Central memory CD8-positive, alpha-beta T cell (primary cell): ENCODE results near the gene NDUFA5.

Experiments
- ATAC-seq: fragments of 150-1000 bp; cut with Tn5 transposase; replicated peaks from 2 replicates; pipeline ENCODE4 v1.10.0; 2022; ENCODE audit warnings: mild to moderate bottlenecking, moderate FRiP score, moderate number of reproducible peaks; ENCODE audit not compliant: poor library complexity, severe bottlenecking; ENCODE audit errors: extremely low read depth
- DNase-seq, 2 donors: peaks; one replicate each; pipeline ENCODE4 v3.0.0; 2021; ENCODE audit warnings: low spot score in 2 of 2
- H3K27ac Mint-ChIP-seq: one replicate; pipeline ENCODE4 v1.8.0; 2022; ENCODE audit warnings: low read depth, mild to moderate bottlenecking, moderate library complexity, mixed read lengths
- H3K27me3 Mint-ChIP-seq: one replicate; pipeline ENCODE4 v1.8.0; 2022; ENCODE audit warnings: mixed read lengths
- H3K36me3 Mint-ChIP-seq: one replicate; pipeline ENCODE4 v1.8.0; 2022; ENCODE audit warnings: mild to moderate bottlenecking, moderate library complexity, mixed read lengths; ENCODE audit not compliant: insufficient read depth
- H3K4me1 Mint-ChIP-seq: one replicate; pipeline ENCODE4 v1.8.0; 2022; ENCODE audit warnings: mixed read lengths
- H3K4me3 Mint-ChIP-seq: one replicate; pipeline ENCODE4 v1.8.0; 2022; ENCODE audit warnings: mild to moderate bottlenecking, moderate library complexity, mixed read lengths
- H3K9me3 Mint-ChIP-seq: one replicate; pipeline ENCODE4 v1.8.0; 2022; ENCODE audit warnings: mixed read lengths

The NDUFA5 gene

DNA sequence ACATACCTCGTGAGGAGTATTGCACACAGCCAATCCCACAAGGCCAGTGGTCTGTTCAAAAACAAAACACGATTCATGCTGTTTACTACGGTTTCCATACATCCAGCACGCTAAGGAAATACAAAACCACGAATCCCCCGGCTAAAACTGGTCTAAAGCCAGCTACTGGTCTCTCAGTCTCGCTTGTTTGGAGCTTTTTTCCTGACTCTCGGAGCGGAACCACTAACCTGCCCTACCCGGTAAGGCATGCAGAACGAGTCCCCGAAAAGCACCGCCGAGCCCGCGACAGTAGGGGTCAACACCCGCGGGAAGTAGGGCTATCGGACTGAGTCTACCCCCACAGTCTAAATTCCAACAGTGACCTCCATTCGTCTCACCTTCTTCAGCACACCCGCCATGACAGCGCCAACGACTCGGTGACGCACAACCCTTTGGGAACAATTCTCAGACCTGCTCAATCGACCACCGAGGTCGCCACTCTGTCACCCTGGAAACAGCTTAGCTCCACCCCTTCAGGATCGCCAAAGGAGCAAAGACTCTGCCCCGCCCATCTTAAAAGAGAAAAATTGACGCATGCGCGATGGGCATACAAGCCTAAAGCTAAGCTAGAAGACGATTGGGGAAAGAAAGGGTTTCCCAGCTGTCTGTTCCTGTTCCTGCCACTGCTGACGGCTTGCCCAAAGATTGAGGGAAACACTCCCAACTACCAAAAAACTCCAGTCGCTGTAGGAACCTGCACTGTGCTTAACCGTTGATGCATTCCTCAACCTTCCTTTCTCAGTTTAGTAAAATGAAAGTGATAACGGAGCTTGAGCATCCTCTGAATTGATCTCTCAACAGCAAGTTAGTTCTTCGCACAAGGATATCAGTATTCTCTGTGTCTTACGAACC, at the start of gene NDUFA5:
Gene NDUFA5, minus strand, starts transcription at position 421 of the 891 bp plus-strand sequence. Its CDS starts 23 bp downstream, at position 398.
- H3K36me3 Mint-ChIP-seq = peaks cover 7% of the 10 kb centered on the region
- H3K4me3 Mint-ChIP-seq = no peak within 1 kb of the TSS
- H3K9me3 Mint-ChIP-seq = no peaks in the 10 kb centered on the region
- H3K27ac Mint-ChIP-seq = no peak within 1 kb of the TSS
- H3K27me3 Mint-ChIP-seq = no peaks in the 10 kb centered on the region
- H3K4me1 Mint-ChIP-seq = peaks cover 12% of the 10 kb centered on the region
- ATAC-seq (peak; percentile 98), DNase-seq (peak; percentile 93 to 95)

DNA sequence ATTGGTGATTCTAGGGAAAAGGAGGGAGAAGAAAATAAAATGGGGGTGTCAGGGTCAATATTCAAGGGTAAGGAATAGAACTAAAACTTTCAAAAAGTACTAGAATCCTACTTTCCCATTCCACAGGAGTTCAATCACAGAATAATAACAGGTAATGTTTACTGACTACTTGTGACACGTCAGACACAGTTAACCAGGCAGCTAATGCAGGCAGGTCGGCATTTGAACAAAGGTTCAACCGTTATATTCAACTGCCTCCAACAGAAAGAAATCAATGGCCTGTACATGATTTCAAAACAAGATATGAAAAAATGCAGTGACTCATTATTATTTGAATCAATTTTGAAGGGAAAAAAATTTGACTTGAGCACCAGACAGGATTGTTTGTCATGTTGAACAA, 47.1 kb upstream of the NDUFA5 start:
- Mint-ChIP-seq H3K36me3 (no peaks in the 10 kb centered on the region), H3K27me3 (peaks cover 39% of the 10 kb centered on the region), H3K27ac (no peak overlapping the region), H3K4me3 (no peak overlapping the region), H3K4me1 (no peaks in the 10 kb centered on the region), H3K9me3 (no peaks in the 10 kb centered on the region)
- DNase-seq = no peak
- no peak for ATAC-seq

DNA sequence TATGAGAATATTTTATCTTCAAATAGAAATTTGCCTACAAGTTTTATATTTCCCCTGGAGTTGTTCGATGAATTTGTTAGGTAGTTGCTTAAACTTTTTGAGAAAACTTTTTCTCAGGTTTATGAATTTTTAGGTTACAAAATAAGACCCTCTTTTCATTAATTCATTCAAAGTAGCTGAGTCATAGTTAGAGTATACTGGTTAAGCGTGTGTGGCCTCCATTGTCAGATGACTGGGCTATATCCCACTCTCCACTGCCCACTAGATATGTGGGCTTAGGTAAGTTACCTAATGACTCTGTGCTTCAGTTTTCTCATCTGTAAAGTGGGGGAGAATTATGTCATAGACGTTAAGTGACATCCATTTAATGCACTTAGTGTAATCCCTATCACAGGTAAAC, 45.0 kb upstream of the NDUFA5 start:
- peaks cover 40% of the 10 kb centered on the region for H3K27me3 Mint-ChIP-seq
- no peaks in the 10 kb centered on the region for H3K36me3 Mint-ChIP-seq
- no peak for DNase-seq
- no peak for ATAC-seq
- H3K9me3 Mint-ChIP-seq = no peaks in the 10 kb centered on the region
- no peaks in the 10 kb centered on the region for H3K4me1 Mint-ChIP-seq
- H3K4me3 Mint-ChIP-seq = no peak overlapping the region
- H3K27ac Mint-ChIP-seq = no peak overlapping the region

DNA sequence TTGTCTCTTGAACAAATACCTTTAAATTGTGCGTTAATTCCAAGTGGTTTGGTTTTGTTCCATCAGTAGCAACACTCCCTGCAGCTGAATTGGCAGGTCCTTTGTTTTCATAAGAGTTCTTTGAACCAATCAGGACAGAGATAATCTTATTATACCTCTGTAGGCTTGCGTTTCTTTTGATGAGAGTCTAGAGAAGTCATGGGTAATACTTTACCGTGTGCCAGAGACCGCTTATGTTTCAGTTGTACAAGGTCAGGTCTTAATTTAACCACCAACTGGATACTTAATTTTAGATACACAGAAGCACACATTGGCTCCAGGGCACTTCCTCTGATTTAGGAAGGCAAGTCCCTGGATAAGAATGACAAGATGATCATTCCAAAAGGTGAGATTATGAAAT, 43.9 kb upstream of the NDUFA5 start, which contains the start of gene ASB15:
Gene ASB15, plus strand, starts transcription at position 292 of the 400 bp plus-strand sequence. CDS start 12,682 bp downstream, outside the sequence.
- H3K36me3 Mint-ChIP-seq = no peaks in the 10 kb centered on the region
- H3K27me3 Mint-ChIP-seq = peaks cover 40% of the 10 kb centered on the region
- no peaks in the 10 kb centered on the region for H3K9me3 Mint-ChIP-seq
- H3K27ac Mint-ChIP-seq = no peak within 1 kb of the TSS
- no peak within 1 kb of the TSS for H3K4me3 Mint-ChIP-seq
- DNase-seq = no peak
- ATAC-seq = no peak
- no peaks in the 10 kb centered on the region for H3K4me1 Mint-ChIP-seq

DNA sequence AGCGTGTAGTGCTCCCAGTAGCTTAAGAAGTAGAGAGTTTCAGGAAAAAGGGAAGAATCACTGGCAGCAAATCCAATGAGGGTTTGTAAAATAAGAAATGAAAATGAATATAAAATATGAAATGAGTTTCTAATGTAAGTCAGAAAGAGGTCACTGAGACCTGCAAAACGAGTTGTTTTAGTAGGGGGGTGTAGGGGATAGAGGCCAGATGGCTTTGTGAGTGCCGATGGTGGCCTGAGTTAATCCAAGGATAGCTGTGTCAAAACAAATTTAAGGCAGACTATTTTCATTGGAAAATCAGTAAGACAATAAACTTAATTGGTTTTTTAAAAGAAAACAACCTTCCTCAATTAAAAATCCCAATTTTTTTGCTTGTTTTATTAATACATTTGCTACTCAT, 43.3 kb upstream of the NDUFA5 start:
- ATAC-seq (no peak), DNase-seq (no peak)
- Mint-ChIP-seq H3K36me3 (no peaks in the 10 kb centered on the region), H3K9me3 (no peaks in the 10 kb centered on the region), H3K4me1 (no peaks in the 10 kb centered on the region), H3K27ac (no peak overlapping the region), H3K4me3 (no peak overlapping the region), H3K27me3 (peaks cover 40% of the 10 kb centered on the region)

DNA sequence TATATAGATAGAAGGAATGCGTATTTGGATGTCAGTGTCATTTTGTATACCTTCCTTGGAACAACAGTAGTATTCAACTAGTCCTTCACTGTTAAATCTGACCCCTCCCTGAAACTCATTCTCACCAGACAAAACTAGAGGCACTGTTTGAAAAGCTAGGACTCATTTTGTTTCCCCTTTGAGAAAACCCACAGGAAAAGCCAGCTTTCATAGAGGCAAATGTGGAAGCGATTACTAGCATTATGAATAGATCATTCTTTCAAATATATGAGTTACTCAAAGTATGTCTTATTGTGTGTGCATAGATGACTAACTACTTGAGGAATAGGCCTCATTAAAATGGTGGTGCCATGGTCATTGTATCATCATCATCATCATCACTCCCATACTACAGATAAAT, 42.1 kb upstream of the NDUFA5 start:
- peaks cover 49% of the 10 kb centered on the region for H3K27me3 Mint-ChIP-seq
- no peak for ATAC-seq
- H3K4me3 Mint-ChIP-seq = no peak overlapping the region
- H3K36me3 Mint-ChIP-seq = no peaks in the 10 kb centered on the region
- DNase-seq = no peak
- H3K4me1 Mint-ChIP-seq = no peaks in the 10 kb centered on the region
- no peak overlapping the region for H3K27ac Mint-ChIP-seq
- no peaks in the 10 kb centered on the region for H3K9me3 Mint-ChIP-seq

DNA sequence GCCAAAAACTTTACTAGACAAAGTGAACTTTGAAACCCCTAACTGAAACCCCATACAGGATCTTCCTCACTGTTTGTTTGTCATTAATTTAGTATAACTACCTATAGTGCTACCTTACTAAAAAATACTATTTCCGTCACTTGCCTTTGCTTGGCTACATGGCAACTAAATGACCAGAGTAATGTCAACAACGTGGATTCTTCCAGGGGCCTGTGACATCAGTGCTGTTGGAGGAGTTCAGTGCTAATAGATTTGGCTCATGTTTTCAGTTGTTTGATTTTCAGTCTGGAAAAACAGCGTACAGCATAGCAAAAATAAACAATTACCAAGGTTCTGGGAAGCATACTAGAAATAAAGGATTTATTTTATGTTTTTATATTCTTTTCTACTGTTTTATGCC, 41.0 kb upstream of the NDUFA5 start:
- peaks cover 49% of the 10 kb centered on the region for H3K27me3 Mint-ChIP-seq
- no peak for DNase-seq
- ATAC-seq = no peak
- no peaks in the 10 kb centered on the region for H3K36me3 Mint-ChIP-seq
- H3K9me3 Mint-ChIP-seq = no peaks in the 10 kb centered on the region
- H3K4me3 Mint-ChIP-seq = no peak overlapping the region
- H3K4me1 Mint-ChIP-seq = no peaks in the 10 kb centered on the region
- H3K27ac Mint-ChIP-seq = no peak overlapping the region

DNA sequence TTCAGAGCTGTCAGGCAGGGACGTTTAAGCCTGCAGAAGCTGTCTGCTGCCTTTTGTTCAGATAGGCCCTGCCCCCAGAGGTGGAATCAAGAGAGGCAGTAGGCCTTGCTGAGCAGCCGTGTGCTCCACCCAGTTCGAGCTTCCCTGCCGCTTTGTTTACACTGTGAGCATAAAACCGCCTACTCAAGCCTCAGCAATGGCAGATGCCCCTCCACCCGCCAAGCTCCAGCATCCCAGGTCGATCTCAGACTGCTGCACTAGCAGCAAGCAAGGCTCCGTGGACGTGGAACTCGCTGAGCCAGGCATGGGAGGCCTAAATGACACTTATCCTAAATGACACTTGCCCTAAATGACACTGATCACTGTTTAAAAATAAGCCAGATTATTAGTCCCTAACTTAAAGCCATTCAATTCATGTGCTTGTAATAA, 37.2 kb upstream of the NDUFA5 start:
- DNase-seq = no peak
- no peaks in the 10 kb centered on the region for H3K4me1 Mint-ChIP-seq
- peaks cover 74% of the 10 kb centered on the region for H3K27me3 Mint-ChIP-seq
- no peak for ATAC-seq
- no peak overlapping the region for H3K4me3 Mint-ChIP-seq
- H3K36me3 Mint-ChIP-seq = no peaks in the 10 kb centered on the region
- H3K27ac Mint-ChIP-seq = no peak overlapping the region
- no peaks in the 10 kb centered on the region for H3K9me3 Mint-ChIP-seq

DNA sequence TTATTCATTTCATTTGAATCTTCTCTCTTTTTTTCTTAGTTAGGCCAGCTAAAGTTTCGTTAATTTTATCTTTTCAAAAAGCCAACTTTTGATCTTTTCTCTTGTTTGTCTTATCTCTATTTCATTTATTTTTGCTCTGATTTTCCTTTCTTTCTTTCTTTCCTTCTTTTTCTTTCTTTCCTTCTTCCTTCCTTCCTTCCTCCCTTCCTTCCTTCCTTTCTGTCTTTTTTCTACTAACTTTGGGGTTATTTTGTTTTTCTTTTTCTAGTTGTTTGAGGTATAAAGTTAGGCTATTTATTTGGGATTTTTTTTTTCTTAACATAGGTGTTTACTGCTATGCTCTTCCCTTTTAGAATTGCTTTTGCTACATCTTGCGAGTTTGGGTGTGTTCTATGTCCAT, 30.8 kb upstream of the NDUFA5 start:
- no peaks in the 10 kb centered on the region for H3K4me1 Mint-ChIP-seq
- DNase-seq (no peak), ATAC-seq (no peak)
- no peaks in the 10 kb centered on the region for H3K9me3 Mint-ChIP-seq
- H3K27me3 Mint-ChIP-seq = peaks cover 65% of the 10 kb centered on the region
- H3K36me3 Mint-ChIP-seq = no peaks in the 10 kb centered on the region
- no peak overlapping the region for H3K27ac Mint-ChIP-seq
- no peak overlapping the region for H3K4me3 Mint-ChIP-seq

DNA sequence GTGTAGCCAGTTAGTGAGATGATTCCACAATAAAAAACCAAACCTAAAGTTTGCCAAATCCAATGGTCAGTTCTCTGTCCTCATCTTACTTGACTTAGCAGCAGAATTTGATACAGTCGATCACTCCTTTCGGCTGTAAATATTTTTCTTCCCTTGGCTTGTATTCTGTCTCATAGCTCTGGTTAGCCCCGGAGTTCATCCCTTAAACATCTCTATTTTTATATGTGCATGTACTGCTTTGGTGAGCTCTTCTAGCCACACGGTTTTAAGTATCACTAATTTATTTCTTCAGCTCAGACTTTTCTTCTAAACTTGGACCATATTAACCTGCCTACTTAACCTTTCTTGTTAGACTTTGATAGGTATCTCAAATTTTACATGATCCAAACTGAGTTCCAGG, 26.2 kb upstream of the NDUFA5 start:
- ATAC-seq (no peak), DNase-seq (no peak)
- H3K27me3 Mint-ChIP-seq = peaks cover 61% of the 10 kb centered on the region
- H3K9me3 Mint-ChIP-seq = no peaks in the 10 kb centered on the region
- H3K36me3 Mint-ChIP-seq = no peaks in the 10 kb centered on the region
- no peak overlapping the region for H3K27ac Mint-ChIP-seq
- H3K4me1 Mint-ChIP-seq = no peaks in the 10 kb centered on the region
- no peak overlapping the region for H3K4me3 Mint-ChIP-seq

DNA sequence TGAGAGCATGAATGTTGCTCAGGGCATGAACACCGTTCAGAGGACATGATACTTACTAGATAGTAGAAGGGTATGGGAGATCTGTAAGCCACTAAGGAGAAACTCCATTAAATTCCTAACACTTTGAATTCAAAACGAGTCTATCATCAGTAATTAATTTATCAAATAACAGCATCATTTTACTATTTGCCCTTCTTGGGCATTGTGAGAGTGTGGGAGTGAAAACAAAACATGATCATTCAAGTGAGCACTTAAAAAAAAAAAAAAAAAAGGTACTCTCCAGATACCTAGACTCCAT, 23.5 kb upstream of the NDUFA5 start:
- Mint-ChIP-seq H3K36me3 (no peaks in the 10 kb centered on the region), H3K27me3 (peaks cover 74% of the 10 kb centered on the region)

DNA sequence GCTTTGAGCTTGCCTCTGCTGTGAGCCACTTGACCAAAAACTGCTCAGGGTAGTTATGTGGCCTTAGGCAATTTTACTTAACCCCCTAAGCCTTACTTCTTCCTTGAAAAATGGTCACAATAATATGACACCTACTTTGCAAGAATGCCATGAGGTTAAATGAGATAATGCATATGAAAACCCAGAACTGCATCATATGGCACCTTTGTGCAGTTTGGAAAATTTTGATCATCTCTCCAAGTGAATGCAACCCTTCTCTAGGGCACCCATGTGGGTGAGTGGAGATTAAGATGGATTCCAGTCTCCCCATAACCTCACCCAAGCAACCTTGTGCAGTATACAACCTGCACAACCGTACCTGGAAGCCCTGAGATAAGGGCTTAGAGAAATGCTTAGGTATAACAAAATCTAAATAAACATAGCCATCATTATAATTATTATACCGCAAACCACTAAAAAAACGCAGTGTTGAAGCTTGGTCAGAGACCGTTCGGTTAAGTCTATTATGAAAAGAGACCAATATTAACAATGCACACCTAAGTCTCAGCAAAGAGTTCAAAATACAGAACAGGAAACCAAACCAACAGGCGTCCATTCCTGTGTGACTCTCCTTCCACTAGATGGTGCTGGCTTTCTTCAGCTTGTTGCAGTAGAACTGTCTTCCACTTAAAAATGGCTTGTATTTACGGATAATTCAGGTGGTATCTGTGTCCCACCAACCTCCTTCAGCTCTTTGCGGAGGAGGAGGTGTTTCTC, 23.0 kb upstream of the NDUFA5 start:
- Mint-ChIP-seq H3K27ac (no peak overlapping the region), H3K4me3 (no peak overlapping the region), H3K36me3 (no peaks in the 10 kb centered on the region), H3K9me3 (no peaks in the 10 kb centered on the region), H3K27me3 (peaks cover 79% of the 10 kb centered on the region), H3K4me1 (no peaks in the 10 kb centered on the region)
- ATAC-seq (no peak), DNase-seq (no peak)

More for the DNA sequence above, 23.5 kb upstream of the NDUFA5 start:
- Mint-ChIP-seq H3K4me3 (no peak overlapping the region), H3K27ac (no peak overlapping the region), H3K9me3 (no peaks in the 10 kb centered on the region), H3K4me1 (no peaks in the 10 kb centered on the region)
- ATAC-seq (no peak), DNase-seq (no peak)

DNA sequence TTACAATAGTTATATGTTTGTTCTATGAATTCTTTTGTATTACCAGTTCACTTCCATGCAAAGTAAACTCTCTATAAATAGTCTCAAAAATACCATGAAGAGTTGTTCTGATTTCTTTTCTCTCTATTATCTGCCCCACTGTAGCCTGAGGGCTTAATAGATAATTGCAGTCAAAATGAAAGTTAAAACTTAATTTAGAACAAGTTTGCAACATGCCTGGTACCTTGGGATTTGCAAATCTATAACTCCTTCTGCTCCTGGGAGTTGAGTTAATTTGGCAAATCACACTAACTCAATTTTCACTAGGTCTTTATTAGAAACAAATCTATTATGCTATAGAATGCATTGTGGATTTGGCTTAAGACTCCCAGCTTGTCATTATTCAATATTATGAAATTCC, 21.8 kb upstream of the NDUFA5 start:
- no peaks in the 10 kb centered on the region for H3K4me1 Mint-ChIP-seq
- DNase-seq (no peak), ATAC-seq (no peak)
- H3K27ac Mint-ChIP-seq = no peak overlapping the region
- no peaks in the 10 kb centered on the region for H3K9me3 Mint-ChIP-seq
- no peaks in the 10 kb centered on the region for H3K36me3 Mint-ChIP-seq
- H3K27me3 Mint-ChIP-seq = peaks cover 79% of the 10 kb centered on the region
- H3K4me3 Mint-ChIP-seq = no peak overlapping the region
